ENCODE data around the gene TNS4.

- TF ChIP-seq EZH2phosphoT487 (IDR thresholded peaks at IDR 0.05; ENCODE audit: insufficient read depth, low read depth): no peak
- no peak for TF ChIP-seq EZH2 (IDR thresholded peaks at IDR 0.05; ENCODE audit: insufficient read depth, poor library complexity, severe bottlenecking)
Measured at GRCh38 chr17:40526668-40527067, 25.2 kb upstream of the TNS4 start.

Data from GM23248 (cell line).